Renal cortical epithelial cell (primary cell): ENCODE data around the gene SHISA7. TPM values are rescaled to one million over a fixed set of nuclear protein-coding genes. Genes with fewer than 3 reads are reported as not detected.

Source experiments
- DNase-seq: peaks from one replicate; pipeline ENCODE4 v3.0.0-alpha.2; 2011; ENCODE audit warnings: low read depth
- total RNA-seq: library from RNA; depleted of rRNA; stranded (reverse); fragments of >200 nt; gene quantifications from 2 replicates; pipeline ENCODE4 v1.2.3, GENCODE V29; 2014

SHISA7 gene
- total RNA-seq: not detected in 2 replicates

GRCh38 chr19:55443045-55443823 lies at the start of gene SHISA7:
Gene SHISA7 (minus strand): TSS chr19:55443300. CDS start chr19:55442863, 437 bp downstream.
- no peak for DNase-seq

- DNase-seq: no peak
Measured at GRCh38 chr19:55492362-55492944, 49.4 kb upstream of the SHISA7 start.

DNA sequence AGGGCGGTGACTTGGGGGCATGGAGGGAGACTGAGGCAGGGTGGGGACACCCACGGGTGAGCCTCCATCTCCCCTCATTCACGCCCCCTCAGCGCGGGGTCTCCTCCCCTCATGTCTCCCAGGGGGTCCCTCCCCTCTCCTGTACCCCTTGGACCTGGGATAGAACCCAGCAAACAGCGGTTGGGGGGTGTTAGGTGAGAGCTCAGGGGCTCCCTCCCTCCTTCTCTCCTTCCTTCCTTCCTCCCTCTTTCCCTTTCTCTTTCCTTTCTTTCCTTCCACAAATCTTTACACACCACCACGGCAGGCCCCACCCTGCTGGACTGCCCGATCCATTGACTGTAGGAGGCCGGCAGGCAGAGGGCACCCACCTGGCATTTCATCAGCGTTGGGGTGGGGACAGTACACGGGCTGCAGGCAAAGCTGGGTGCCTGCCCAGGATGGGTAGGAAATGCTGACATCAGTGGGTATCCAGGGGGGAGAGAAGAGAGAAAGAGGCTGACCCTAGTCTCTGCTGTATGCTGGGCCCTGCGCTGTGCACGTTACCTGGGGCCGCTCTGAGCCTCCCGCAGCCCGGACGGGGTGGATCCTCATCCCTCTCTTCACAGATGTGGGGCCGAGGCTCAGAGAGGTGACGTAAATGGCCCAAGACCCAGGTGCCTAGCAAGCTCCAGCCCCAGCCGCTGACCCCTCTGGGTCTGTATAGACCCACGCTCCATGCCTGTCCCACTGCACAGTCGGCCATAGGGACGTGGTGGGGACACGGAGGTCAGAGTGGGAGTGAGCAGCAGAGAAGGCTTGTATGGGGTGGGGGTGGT lies 48.7 kb upstream of the SHISA7 start:
- no peak for DNase-seq

DNA sequence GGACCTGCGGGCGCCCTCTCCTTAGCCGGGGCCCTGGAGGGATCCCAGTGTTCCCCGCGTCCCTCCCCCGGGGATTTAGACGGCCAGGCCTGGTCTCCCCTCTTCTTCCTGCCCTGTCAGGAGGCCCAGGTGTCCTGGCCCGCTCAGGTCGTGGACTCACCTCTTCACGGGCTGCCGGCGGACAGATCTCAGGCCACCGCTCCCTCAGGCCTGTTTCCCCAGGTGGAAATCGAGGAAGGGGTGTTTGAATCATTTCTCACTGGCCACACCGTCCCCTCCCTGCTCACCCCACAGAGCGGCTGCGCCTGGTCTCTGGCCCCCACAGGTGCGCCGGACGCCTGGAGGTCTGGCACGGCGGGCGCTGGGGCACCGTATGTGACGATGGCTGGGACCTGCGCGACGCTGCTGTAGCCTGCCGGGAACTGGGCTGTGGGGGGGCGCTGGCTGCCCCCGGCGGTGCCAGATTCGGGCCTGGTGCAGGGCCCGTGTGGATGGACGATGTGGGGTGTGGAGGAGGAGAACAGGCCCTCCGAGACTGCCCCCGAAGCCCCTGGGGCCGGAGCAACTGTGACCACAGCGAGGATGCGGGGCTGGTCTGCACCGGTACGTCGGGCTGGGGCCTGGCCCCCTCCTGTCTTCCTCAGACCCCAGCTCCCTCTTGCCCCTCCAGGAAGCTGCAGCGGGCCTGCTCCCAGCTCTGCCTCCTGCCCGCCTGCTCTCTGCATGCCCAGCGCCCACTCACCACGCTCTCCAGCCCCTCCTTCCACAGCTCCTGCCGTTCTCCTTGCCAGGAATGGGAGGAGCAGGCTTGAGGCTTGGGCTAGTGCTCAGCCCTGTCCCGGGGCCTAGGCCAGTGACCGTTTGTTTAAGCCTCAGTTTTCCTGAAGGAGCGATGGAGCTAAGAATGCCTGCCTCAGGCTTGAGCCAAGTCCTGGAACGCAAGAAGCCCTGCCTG lies 47.7 kb upstream of the SHISA7 start:
- no peak for DNase-seq

DNA sequence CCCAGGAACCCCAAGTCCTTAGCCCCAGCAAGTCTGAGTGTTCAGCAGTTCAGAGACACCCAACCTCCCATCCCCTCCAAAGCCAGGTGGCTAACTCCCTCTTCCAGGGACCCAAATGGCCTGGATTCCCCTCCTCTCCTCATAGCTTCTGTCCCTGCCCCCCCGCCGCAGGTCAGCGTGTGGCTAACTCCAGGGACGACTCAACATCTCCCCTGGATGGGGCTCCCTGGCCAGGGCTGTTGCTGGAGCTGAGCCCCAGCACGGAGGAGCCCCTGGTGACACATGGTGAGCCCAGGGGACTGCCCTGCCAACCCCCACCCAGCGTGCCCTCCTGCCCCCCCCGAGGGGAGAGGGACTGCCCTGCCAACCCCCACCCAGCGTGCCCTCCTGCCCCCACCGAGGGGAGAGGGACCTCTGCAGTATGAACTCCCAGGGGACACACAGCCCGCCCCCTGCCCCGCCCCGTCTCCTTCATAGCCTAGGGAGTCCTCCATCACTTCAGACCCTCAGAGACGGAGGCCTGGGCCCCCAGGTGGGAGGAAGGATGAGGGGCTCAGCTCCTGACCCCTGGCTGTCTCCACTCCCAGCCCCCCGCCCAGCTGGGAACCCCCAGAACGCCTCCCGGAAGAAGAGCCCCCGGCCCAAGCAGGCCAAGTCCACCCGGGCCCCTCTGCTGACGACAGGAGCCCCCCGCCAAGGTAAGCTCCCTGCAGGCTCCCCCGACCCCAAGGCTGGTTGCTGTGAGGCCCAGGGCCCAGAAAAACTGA lies 46.8 kb upstream of the SHISA7 start:
- no peak for DNase-seq

DNA sequence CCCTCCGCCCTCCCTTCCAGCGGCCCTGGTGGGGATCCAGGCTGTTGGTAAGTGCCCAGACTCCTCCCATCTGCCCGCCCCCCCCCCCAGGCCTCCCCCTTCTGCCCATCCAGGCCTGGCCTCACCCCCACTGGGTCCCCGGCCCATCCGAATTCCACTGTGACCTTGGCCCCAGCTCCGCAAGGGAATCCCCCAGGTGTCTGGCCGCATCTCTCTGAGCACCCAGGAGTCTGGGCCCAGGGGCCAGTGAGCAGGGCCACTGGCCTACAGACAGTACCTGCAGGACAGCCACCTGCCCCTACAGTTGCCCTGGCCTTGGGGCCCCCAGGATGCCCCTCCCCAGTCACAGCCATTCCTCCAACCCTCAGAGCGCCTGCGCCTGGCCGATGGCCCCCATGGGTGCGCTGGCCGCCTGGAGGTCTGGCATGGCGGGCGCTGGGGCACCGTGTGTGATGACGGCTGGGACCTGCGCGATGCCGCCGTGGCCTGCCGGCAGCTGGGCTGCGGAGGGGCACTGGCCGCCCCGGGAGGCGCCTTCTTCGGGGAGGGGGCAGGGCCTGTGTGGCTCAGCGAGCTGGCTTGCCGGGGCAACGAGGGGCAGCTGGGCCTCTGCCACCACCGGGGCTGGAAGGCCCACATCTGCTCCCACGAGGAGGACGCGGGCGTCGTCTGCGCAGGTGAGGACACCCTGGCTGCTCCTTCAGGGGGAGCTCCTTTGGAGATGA lies 46.0 kb upstream of the SHISA7 start:
- DNase-seq: no peak

- DNase-seq: no peak
Measured at GRCh38 chr19:55487924-55488687, 45.0 kb upstream of the SHISA7 start, which contains the start of gene SSC5D. Gene SSC5D (plus strand): TSS chr19:55488436. CDS start chr19:55488590, 154 bp downstream.

- peak; percentile 86 for DNase-seq
Measured at GRCh38 chr19:55486971-55487923, 44.1 kb upstream of the SHISA7 start.

DNA sequence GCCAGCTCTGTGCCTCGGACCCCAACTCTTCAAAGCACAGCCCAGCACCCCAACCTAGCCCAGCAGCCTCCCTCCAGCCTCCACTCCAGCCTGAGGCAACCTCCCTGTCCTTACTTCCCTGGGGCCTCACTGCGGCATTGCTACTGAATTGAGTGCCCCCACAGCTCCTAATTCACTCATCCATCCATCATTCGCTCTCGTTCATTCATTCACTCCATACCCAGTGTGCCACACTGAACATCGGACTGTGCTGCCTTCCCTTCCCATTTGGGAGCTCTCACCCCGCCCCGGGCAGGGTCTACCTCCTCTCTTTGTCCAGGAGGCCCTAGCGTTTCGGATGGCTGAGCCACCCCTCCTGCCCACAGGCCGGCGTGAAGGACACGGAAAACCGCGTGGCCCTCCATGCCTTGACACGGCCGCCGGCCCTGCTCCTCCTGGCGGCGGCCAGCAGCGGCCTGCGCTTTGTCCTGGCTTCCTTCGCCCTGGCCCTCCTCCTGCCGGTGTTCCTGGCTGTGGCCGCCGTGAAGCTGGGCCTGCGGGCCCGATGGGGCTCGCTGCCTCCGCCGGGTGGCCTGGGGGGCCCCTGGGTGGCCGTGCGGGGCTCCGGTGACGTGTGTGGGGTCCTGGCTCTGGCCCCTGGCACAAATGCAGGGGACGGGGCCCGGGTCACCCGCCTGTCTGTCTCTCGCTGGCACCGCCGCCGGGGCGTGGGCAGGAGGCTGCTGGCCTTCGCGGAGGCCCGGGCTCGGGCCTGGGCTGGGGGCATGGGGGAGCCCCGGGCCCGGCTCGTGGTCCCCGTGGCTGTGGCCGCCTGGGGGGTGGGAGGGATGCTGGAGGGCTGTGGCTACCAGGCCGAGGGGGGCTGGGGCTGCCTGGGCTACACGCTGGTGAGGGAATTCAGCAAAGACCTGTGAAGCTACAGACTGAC lies 43.2 kb upstream of the SHISA7 start:
- no peak for DNase-seq

DNA sequence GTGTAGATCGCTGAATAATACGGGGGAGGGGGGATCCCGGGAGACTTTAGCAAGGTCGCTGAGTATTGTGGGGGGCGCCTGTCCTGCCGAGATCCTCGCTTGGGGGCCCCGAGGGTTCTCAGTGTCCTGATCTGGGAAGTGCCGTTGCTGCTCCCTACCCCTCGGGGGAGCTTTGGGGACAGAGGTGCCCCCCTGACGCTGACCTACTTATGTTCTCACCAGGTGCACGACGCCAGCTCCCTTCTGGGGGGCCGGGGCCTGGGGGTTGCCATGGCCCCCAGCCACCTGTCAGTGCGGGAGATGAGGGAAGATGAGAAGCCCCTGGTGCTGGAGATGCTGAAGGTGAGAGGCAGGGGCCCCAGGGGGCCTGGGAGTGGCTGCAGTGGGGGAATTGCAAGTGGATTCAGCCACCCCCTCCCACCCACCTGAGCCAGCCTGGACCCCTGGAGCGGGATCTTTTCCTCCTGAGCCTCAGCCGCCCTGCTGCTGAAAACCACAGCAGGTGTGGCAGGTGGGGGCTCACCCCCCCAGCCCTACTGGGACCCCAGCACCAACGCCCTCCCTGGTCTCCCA lies 42.4 kb upstream of the SHISA7 start:
- no peak for DNase-seq

GRCh38 chr19:55484593-55485438 lies 41.7 kb upstream of the SHISA7 start, which contains the start of gene NAT14:
Gene NAT14 (plus strand): TSS chr19:55485188. CDS start chr19:55485709, 521 bp downstream.
- no peak for DNase-seq

- DNase-seq: no peak
Measured at GRCh38 chr19:55483706-55484592, 40.8 kb upstream of the SHISA7 start.

- DNase-seq: no peak
Measured at GRCh38 chr19:55482967-55483705, 40.0 kb upstream of the SHISA7 start.
